Measurements from ENCODE around the gene MTF1.

- TF ChIP-seq ZNF274 (IDR thresholded peaks at IDR 0.05; ENCODE audit: low read depth, low read length) (no peak), SUZ12 (IDR thresholded peaks at IDR 0.05; ENCODE audit: extremely low read depth, insufficient read depth, insufficient read length) (no peak), YY1 (IDR thresholded peaks at IDR 0.05; ENCODE audit: insufficient read depth, insufficient read length) (no peak)
These were observed 14.9 kb downstream of the MTF1 start for GRCh38 chr1:37844536-37844935.
